ENCODE measurements around the gene LSM7. TPM values are rescaled to one million over a fixed set of nuclear protein-coding genes. Genes with fewer than 3 reads are reported as not detected.

Gene LSM7
- total RNA-seq, 6 experiments from 2014 or later = 92.1 to 137 (median 118) TPM

DNA sequence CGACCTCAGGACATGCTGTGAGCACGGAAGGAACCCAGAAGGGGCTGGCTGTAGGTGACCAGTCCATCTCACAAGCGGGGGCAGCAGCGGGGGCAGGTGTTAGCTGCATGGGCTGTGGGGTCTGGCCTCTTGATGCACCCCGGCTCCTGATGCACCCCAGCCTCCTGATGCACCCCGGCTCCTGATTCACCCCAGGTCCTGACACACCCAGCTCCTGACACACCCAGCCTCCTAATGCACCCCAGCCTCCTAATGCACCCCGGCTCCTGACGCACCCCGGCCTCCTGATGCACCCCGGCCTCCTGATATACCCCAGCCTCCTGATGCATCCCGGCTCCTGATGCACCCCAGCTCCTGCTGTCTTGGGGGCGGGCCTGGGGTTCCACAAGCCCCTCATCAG, 7.4 kb downstream of the LSM7 start:
- no peak for DNase-seq
- Mint-ChIP-seq H3K36me3 (ENCODE audit: low read depth) (peaks cover 4% of the 10 kb centered on the region), H3K9me3 (peaks cover under 1% of the 10 kb centered on the region; the same call in 1 of the 2 replicates), H3K27me3 (ENCODE audit: insufficient read depth) (no peaks in the 10 kb centered on the region; the same call in 1 of the 2 replicates), H3K4me1 (ENCODE audit: low read depth) (peaks cover 5% of the 10 kb centered on the region), H3K27ac (no peak overlapping the region), H3K4me3 (no peak overlapping the region)
- TF ChIP-seq CTCF (IDR thresholded peaks at IDR 0.05) = no peak

DNA sequence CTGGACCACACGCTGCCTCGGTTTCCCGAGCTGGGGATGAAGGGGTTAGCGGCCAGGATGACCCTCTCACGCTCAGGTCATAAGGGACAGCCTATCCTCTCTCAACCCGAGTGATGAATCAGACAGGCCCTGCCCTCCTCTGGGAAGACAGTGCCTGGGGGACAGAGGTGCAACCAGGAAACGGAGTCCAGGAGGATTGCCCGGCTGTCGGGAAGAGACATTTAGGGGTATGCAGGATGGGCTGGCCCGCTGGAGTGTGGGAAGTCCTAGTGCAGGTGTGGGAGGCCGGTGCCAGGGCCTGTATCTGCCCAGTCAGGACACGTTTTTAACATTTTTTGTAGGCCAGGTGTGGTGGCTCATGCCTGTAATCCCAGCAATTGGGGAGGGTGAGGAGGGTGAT, 8.3 kb downstream of the LSM7 start:
- peaks cover 8% of the 10 kb centered on the region for H3K9me3 Mint-ChIP-seq
- TF ChIP-seq CTCF (IDR thresholded peaks at IDR 0.05) = no peak
- no peak overlapping the region for H3K4me3 Mint-ChIP-seq

DNA sequence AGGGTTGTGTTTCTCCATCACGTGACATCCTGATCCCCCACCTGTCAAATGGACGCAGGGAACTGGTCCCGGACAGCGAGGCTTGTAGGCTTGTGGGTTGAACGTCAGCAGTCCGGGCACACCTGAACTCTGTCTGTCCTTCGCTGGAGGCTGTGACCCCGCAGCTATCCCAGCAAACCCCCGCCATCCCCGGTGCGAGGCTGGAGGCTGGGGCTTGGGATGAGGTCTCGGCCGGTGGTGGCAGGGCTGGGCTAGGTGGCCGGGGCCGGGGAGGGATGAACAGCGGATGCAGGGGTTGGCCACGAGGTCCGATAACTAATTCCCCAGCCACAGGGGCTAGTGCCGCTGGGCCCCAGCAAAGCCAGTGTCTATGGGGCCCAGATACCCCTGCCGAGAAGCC, 8.8 kb downstream of the LSM7 start:
- peaks cover 7% of the 10 kb centered on the region; the same call in 1 of the 2 replicates for H3K4me1 Mint-ChIP-seq (ENCODE audit: low read depth)
- H3K4me3 Mint-ChIP-seq = no peak overlapping the region
- H3K36me3 Mint-ChIP-seq (ENCODE audit: low read depth) = peaks cover 12% of the 10 kb centered on the region
- no peak for DNase-seq
- no peak for TF ChIP-seq CTCF (IDR thresholded peaks at IDR 0.05)
- peaks cover 13% of the 10 kb centered on the region for H3K9me3 Mint-ChIP-seq
- H3K27me3 Mint-ChIP-seq (ENCODE audit: insufficient read depth) = no peaks in the 10 kb centered on the region; the same call in 1 of the 2 replicates
- no peak overlapping the region for H3K27ac Mint-ChIP-seq

More for the DNA sequence above, 8.3 kb downstream of the LSM7 start:
- H3K27me3 Mint-ChIP-seq (ENCODE audit: insufficient read depth) = no peaks in the 10 kb centered on the region; the same call in 1 of the 2 replicates
- peaks cover 7% of the 10 kb centered on the region; the same call in 1 of the 2 replicates for H3K4me1 Mint-ChIP-seq (ENCODE audit: low read depth)
- H3K27ac Mint-ChIP-seq = no peak overlapping the region
- H3K36me3 Mint-ChIP-seq (ENCODE audit: low read depth) = peaks cover 7% of the 10 kb centered on the region
- no peak for DNase-seq

DNA sequence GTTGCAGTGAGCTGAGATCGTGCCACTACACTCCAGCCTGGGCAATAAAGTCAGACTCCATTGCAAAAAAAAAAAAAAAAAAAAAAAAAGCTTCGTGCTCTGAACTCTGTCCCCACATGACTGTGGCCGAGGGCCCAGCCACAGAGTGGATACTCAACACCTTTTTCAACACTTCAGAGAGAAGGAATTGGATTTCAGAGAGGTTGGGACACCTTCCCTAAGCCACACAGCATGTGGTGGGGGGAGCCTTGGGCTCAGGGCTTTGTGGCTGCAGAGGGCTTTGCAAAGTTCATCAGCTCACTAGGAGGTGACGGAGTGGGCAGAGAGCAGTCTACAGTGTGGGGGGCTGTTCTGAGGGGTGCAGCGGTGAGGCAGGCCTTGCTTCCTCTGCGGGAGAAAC, 9.5 kb downstream of the LSM7 start:
- no peak overlapping the region for H3K27ac Mint-ChIP-seq
- H3K4me1 Mint-ChIP-seq (ENCODE audit: low read depth) = peaks cover 7% of the 10 kb centered on the region; the same call in 1 of the 2 replicates
- DNase-seq = no peak
- H3K27me3 Mint-ChIP-seq (ENCODE audit: insufficient read depth) = no peaks in the 10 kb centered on the region
- no peak for TF ChIP-seq CTCF (IDR thresholded peaks at IDR 0.05)
- H3K4me3 Mint-ChIP-seq = no peak overlapping the region
- peaks cover 14% of the 10 kb centered on the region for H3K9me3 Mint-ChIP-seq
- H3K36me3 Mint-ChIP-seq (ENCODE audit: low read depth) = peaks cover 13% of the 10 kb centered on the region

DNA sequence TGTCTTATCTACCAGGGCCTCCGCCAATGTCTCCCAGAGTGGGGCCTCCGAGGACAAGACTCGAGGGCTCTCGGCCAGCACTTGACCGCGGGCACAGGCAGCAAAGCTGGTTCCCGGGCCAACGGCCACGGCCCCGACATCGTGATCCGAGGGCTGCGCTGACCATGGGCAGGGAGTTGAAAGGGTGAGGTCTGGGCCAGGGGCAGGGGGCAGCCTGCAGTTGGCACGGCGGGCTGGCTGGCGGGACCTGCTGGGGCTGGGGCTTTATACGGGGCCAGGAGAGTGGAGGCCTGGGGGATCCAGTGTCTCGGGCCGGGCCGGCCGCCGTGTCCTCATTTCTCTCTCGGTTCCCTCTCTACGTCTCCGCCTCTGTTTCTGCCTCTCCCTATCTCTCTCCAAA, 10.6 kb downstream of the LSM7 start:
- no peaks in the 10 kb centered on the region for H3K27me3 Mint-ChIP-seq (ENCODE audit: insufficient read depth)
- TF ChIP-seq CTCF (IDR thresholded peaks at IDR 0.05) = no peak
- peaks cover 7% of the 10 kb centered on the region; the same call in 1 of the 2 replicates for H3K4me1 Mint-ChIP-seq (ENCODE audit: low read depth)
- H3K9me3 Mint-ChIP-seq = peaks cover 14% of the 10 kb centered on the region
- H3K4me3 Mint-ChIP-seq = no peak overlapping the region
- H3K27ac Mint-ChIP-seq = no peak overlapping the region
- H3K36me3 Mint-ChIP-seq (ENCODE audit: low read depth) = peaks cover 13% of the 10 kb centered on the region
- DNase-seq = no peak

GRCh38 chr19:2317300-2317699, 11.1 kb downstream of the LSM7 start:
- DNase-seq = no peak

More at GRCh38 chr19:2317300-2317699, 11.1 kb downstream of the LSM7 start:
- Mint-ChIP-seq H3K27me3 (ENCODE audit: insufficient read depth) (no peaks in the 10 kb centered on the region), H3K4me1 (ENCODE audit: low read depth) (peaks cover 7% of the 10 kb centered on the region; the same call in 1 of the 2 replicates), H3K27ac (no peak overlapping the region), H3K4me3 (no peak overlapping the region), H3K36me3 (ENCODE audit: low read depth) (peaks cover 13% of the 10 kb centered on the region), H3K9me3 (peaks cover 14% of the 10 kb centered on the region)
- TF ChIP-seq CTCF (IDR thresholded peaks at IDR 0.05) = no peak
